SK-N-SH (cell line): Measurements from ENCODE around the gene TMEM52B.

Source experiments
- GABPA ChIP-seq: IDR thresholded peaks from 2 replicates; pipeline ENCODE4 v1.4.0; 2012; ENCODE audit warnings: low read depth, mild to moderate bottlenecking
- MXI1 ChIP-seq: IDR thresholded peaks from 2 replicates; pipeline ENCODE4 v1.6.1; 2012; ENCODE audit warnings: mild to moderate bottlenecking, low read depth, low read length, improper control_type of control experiment
- NRF1 ChIP-seq: IDR thresholded peaks from 2 replicates; pipeline ENCODE4 v1.6.1; 2012; ENCODE audit warnings: low read depth, mild to moderate bottlenecking, low read length
- TAF1 ChIP-seq: IDR thresholded peaks from 2 replicates; pipeline ENCODE4 v1.6.1; 2012; ENCODE audit warnings: low read depth, mild to moderate bottlenecking, low read length, moderate library complexity, borderline replicate concordance
- TCF12 ChIP-seq: IDR thresholded peaks from 2 replicates; pipeline ENCODE4 v1.4.0; 2012
- TF ChIP-seq, protein P1 (sequence below): fragments of 200-600 bp; sonication (generic); IDR thresholded peaks from 2 replicates; pipeline ENCODE4 v1.6.1; 2017; ENCODE audit warnings: antibody characterized with exemption, mild to moderate bottlenecking, moderate library complexity
- TF ChIP-seq, protein P2 (sequence below): IDR thresholded peaks from 2 replicates; pipeline ENCODE4 v1.4.0; 2012; ENCODE audit warnings: low read depth, borderline replicate concordance
- TF ChIP-seq, protein P3 (sequence below): IDR thresholded peaks from 2 replicates; pipeline ENCODE4 v1.4.0; 2012; ENCODE audit warnings: low read depth, borderline replicate concordance

DNA sequence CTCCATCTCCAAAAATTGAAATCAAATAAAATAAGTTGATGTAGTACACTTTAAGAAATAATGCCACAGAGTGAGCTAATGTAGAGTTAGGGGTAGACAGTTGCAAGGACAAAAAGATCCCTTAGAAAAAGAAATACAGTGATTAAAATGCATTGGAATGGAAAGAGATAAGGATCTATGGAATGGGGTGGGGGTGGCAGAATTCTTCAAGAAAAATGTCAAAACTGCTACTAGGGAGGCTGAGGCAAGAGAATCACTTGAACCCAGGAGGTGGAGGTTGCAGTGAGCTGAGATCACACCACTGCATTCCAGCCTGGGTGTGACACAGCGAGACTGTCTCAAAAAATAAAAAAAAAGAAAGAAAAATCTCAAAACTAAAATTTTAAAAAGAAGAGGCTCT lies 13.4 kb upstream of the TMEM52B start:
- TF ChIP-seq, protein P1, sequence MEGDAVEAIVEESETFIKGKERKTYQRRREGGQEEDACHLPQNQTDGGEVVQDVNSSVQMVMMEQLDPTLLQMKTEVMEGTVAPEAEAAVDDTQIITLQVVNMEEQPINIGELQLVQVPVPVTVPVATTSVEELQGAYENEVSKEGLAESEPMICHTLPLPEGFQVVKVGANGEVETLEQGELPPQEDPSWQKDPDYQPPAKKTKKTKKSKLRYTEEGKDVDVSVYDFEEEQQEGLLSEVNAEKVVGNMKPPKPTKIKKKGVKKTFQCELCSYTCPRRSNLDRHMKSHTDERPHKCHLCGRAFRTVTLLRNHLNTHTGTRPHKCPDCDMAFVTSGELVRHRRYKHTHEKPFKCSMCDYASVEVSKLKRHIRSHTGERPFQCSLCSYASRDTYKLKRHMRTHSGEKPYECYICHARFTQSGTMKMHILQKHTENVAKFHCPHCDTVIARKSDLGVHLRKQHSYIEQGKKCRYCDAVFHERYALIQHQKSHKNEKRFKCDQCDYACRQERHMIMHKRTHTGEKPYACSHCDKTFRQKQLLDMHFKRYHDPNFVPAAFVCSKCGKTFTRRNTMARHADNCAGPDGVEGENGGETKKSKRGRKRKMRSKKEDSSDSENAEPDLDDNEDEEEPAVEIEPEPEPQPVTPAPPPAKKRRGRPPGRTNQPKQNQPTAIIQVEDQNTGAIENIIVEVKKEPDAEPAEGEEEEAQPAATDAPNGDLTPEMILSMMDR = no peak
- TF ChIP-seq, protein P2, sequence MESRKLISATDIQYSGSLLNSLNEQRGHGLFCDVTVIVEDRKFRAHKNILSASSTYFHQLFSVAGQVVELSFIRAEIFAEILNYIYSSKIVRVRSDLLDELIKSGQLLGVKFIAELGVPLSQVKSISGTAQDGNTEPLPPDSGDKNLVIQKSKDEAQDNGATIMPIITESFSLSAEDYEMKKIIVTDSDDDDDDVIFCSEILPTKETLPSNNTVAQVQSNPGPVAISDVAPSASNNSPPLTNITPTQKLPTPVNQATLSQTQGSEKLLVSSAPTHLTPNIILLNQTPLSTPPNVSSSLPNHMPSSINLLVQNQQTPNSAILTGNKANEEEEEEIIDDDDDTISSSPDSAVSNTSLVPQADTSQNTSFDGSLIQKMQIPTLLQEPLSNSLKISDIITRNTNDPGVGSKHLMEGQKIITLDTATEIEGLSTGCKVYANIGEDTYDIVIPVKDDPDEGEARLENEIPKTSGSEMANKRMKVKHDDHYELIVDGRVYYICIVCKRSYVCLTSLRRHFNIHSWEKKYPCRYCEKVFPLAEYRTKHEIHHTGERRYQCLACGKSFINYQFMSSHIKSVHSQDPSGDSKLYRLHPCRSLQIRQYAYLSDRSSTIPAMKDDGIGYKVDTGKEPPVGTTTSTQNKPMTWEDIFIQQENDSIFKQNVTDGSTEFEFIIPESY = no peak
- TF ChIP-seq TCF12 (no peak), GABPA (no peak), TAF1 (no peak), NRF1 (no peak), MXI1 (no peak)
- TF ChIP-seq, protein P3, sequence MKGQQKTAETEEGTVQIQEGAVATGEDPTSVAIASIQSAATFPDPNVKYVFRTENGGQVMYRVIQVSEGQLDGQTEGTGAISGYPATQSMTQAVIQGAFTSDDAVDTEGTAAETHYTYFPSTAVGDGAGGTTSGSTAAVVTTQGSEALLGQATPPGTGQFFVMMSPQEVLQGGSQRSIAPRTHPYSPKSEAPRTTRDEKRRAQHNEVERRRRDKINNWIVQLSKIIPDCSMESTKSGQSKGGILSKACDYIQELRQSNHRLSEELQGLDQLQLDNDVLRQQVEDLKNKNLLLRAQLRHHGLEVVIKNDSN = no peak
